Left ventricle myocardium inferior (tissue), 1 donor: Measurements from ENCODE around the gene FBXW4. TPM values are rescaled to one million over a fixed set of nuclear protein-coding genes. Genes with fewer than 3 reads are reported as not detected.

Experiments used
- DNase-seq: peaks from one replicate; pipeline ENCODE4 v3.0.0-alpha.2; 2020
- H3K27ac ChIP-seq: fragments of 200-600 bp; replicated peaks from 2 replicates; pipeline ENCODE4 v1.8.0; 2021
- H3K27me3 ChIP-seq: fragments of 200-600 bp; 2 replicates; pipeline ENCODE4 v1.8.0; 2021; ENCODE audit warnings: low read depth
- H3K36me3 ChIP-seq: fragments of 200-600 bp; 2 replicates; pipeline ENCODE4 v1.8.0; 2021
- H3K4me1 ChIP-seq: fragments of 200-600 bp; 2 replicates; pipeline ENCODE4 v1.8.0; 2021
- H3K4me3 ChIP-seq: fragments of 200-600 bp; 2 replicates; pipeline ENCODE4 v1.8.0; 2021; ENCODE audit warnings: mild to moderate bottlenecking, moderate library complexity
- H3K9me3 ChIP-seq: fragments of 200-600 bp; replicated peaks from 2 replicates; pipeline ENCODE4 v1.8.0; 2021
- CTCF ChIP-seq: fragments of 200-600 bp; IDR thresholded peaks from 2 replicates; pipeline ENCODE4 v1.8.0; 2021; ENCODE audit warnings: antibody characterized with exemption, mild to moderate bottlenecking, borderline replicate concordance
- intact Hi-C: fragments of 100-400 bp; cut with micrococcal nuclease; formaldehyde crosslinking; loops from one replicate; pipeline ENCODE4 v1.11.0; 2022
- total RNA-seq: library from RNA; stranded (reverse); fragmentation: NEBNext Ultra II Directional; extraction: Animal tissue kit (Norgen Biotek cat#: 25700); gene quantifications from one replicate; pipeline ENCODE4 v1.2.1, GENCODE V29; 2021
- donor health status: DM: no; HTN: yes; CAD: no; lungs with severe emphysema.

The FBXW4 gene
- total RNA-seq, 1 donor from 2014 or later = 99.1 TPM

GRCh38 chr10:101670635-101671034 lies 24.3 kb downstream of the FBXW4 start:
- Histone ChIP-seq H3K4me3 (no peak overlapping the region), H3K4me1 (peaks cover 35% of the 10 kb centered on the region), H3K36me3 (peaks cover 97% of the 10 kb centered on the region), H3K27me3 (no peaks in the 10 kb centered on the region), H3K27ac (no peak overlapping the region), H3K9me3 (no peaks in the 10 kb centered on the region)
- no peak for DNase-seq
- intact Hi-C loops = no loop called here
- no peak for TF ChIP-seq CTCF

- Histone ChIP-seq H3K27me3 (no peaks in the 10 kb centered on the region), H3K36me3 (peaks cover 90% of the 10 kb centered on the region), H3K9me3 (no peaks in the 10 kb centered on the region), H3K4me3 (no peak overlapping the region), H3K27ac (no peak overlapping the region), H3K4me1 (peaks cover 35% of the 10 kb centered on the region)
- intact Hi-C loops = no loop called here
- TF ChIP-seq CTCF = no peak
- DNase-seq = no peak
Measured at GRCh38 chr10:101669181-101669580, 25.8 kb downstream of the FBXW4 start.

DNA sequence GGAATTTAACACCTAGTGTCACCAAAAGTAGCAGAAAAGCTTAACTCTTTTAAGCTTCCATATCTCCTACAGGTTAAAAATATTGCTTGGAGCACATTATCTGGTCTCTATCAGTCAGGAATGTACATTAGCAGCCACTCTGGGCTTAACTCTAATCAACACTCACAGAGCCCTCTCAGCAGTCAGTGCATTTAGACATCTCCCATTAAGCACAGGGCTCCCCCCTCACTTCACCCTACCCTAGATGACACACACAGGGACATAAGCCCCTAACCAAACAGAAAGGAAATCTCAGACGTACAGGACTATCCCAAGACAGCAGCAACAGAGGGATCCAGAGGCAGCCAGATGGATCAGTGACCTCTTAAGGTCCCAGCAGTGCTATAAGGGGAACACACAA lies 26.4 kb downstream of the FBXW4 start:
- no peaks in the 10 kb centered on the region for H3K9me3 ChIP-seq
- H3K27ac ChIP-seq = no peak overlapping the region
- intact Hi-C loops = no loop called here
- peaks cover 35% of the 10 kb centered on the region for H3K4me1 ChIP-seq
- no peak overlapping the region for H3K4me3 ChIP-seq
- DNase-seq = no peak
- TF ChIP-seq CTCF = no peak
- H3K27me3 ChIP-seq = no peaks in the 10 kb centered on the region
- H3K36me3 ChIP-seq = peaks cover 92% of the 10 kb centered on the region

DNA sequence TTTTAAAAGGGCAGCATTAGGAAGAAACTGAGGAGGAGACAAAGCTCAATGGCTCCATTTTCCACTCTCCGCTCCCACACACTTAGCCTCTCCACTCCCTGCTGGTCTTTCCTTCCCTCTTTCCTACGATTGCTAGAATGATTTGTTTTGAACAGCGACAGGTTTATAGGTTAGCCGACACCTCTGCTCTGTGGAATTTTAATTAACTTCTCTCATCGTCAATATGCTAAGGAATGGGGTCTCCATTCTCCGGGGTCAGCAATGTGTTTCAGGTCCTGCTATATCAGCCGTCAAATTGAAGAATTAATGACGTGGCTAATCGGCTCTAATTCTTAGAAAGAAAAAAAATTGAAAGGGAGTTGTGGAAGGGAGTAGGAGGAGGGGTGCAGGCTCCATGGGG lies 28.9 kb downstream of the FBXW4 start:
- peaks cover 17% of the 10 kb centered on the region for H3K4me1 ChIP-seq
- no peak overlapping the region for H3K27ac ChIP-seq
- no peaks in the 10 kb centered on the region for H3K27me3 ChIP-seq
- peaks cover 92% of the 10 kb centered on the region for H3K36me3 ChIP-seq
- TF ChIP-seq CTCF = no peak
- no peak for DNase-seq
- no peaks in the 10 kb centered on the region for H3K9me3 ChIP-seq
- H3K4me3 ChIP-seq = no peak overlapping the region
- intact Hi-C loops = no loop called here

GRCh38 chr10:101663097-101663496 lies 31.9 kb downstream of the FBXW4 start:
- H3K36me3 ChIP-seq = peaks cover 88% of the 10 kb centered on the region
- no peak for TF ChIP-seq CTCF
- H3K4me3 ChIP-seq = no peak overlapping the region
- intact Hi-C loops = no loop called here
- no peak for DNase-seq
- H3K27ac ChIP-seq = no peak overlapping the region
- H3K9me3 ChIP-seq = no peaks in the 10 kb centered on the region
- H3K4me1 ChIP-seq = peaks cover 9% of the 10 kb centered on the region
- no peaks in the 10 kb centered on the region for H3K27me3 ChIP-seq

- H3K27me3 ChIP-seq = no peaks in the 10 kb centered on the region
- H3K4me1 ChIP-seq = peaks cover 18% of the 10 kb centered on the region
- H3K4me3 ChIP-seq = no peak overlapping the region
- no peaks in the 10 kb centered on the region for H3K9me3 ChIP-seq
- peaks cover 71% of the 10 kb centered on the region for H3K36me3 ChIP-seq
- H3K27ac ChIP-seq = no peak overlapping the region
- intact Hi-C loops = no loop called here
- DNase-seq = no peak
- TF ChIP-seq CTCF = no peak
Measured at GRCh38 chr10:101660256-101660655, 34.7 kb downstream of the FBXW4 start.
